Vagina (tissue), 2 donors: Measurements from ENCODE around the gene CBFA2T2. TPM values are rescaled to one million over a fixed set of nuclear protein-coding genes. Genes with fewer than 3 reads are reported as not detected.

Experiments used
- DNase-seq, 2 donors: peaks; one replicate each; pipeline ENCODE4 v3.0.0-alpha.2; 2017; ENCODE audit errors: extremely low spot score in 2 of 2
- H3K27ac ChIP-seq: fragments of 200-600 bp; sonication (generic); one replicate; pipeline ENCODE4 v1.5.1; 2019
- H3K27me3 ChIP-seq: fragments of 200-600 bp; sonication (generic); one replicate; pipeline ENCODE4 v1.5.1; 2019
- H3K36me3 ChIP-seq, 2 donors: fragments of 200-600 bp; sonication (generic); one replicate each; pipeline ENCODE4 v1.5.1; 2017 to 2019
- H3K4me1 ChIP-seq: fragments of 200-600 bp; sonication (generic); one replicate; pipeline ENCODE4 v1.5.1; 2019
- H3K4me3 ChIP-seq, 2 donors: fragments of 200-600 bp; sonication (generic); 1 replicate in 1 of 2; 2 replicates in 1 of 2; pipeline ENCODE4 v1.5.1; 2016 to 2019
- H3K9me3 ChIP-seq: fragments of 200-600 bp; sonication (generic); one replicate; pipeline ENCODE4 v1.5.1; 2019
- CTCF ChIP-seq, 3 experiments: fragments of 450-650 bp in 2 of 3; fragments of 200-600 bp in 1 of 3; sonication (generic) in 1 of 3; IDR thresholded peaks; one replicate each; pipeline ENCODE4 v1.5.1; 2017 to 2019; ENCODE audit warnings: antibody characterized with exemption in 3 of 3, mild to moderate bottlenecking in 2 of 3, moderate library complexity in 2 of 3
- POLR2A ChIP-seq, 2 donors: fragments of 450-650 bp; IDR thresholded peaks; one replicate each; pipeline ENCODE4 v1.6.1; 2017; ENCODE audit warnings: antibody characterized with exemption in 2 of 2, mild to moderate bottlenecking in 2 of 2, moderate library complexity in 2 of 2
- POLR2AphosphoS5 ChIP-seq, 2 donors: sonication (generic); formaldehyde crosslinking; IDR thresholded peaks; one replicate each; pipeline ENCODE4 v1.9.0; 2017; ENCODE audit warnings: antibody characterized with exemption in 2 of 2, mild to moderate bottlenecking in 2 of 2, low read depth in 1 of 2; ENCODE audit not compliant: insufficient read depth in 1 of 2
- intact Hi-C: fragments of 100-400 bp; cut with DNase I; formaldehyde crosslinking; loops from one replicate; pipeline ENCODE4 v1.15.1; 2023
- total RNA-seq: library from RNA; depleted of rRNA; stranded (reverse); fragments of >200 nt; gene quantifications from one replicate; pipeline ENCODE4 v1.2.3, GENCODE V29; 2016

The CBFA2T2 gene
- total RNA-seq, 1 donor from 2014 or later: 34.9 TPM

- H3K4me1 ChIP-seq: no peaks in the 10 kb centered on the region
- peaks cover 0 to 47% of the 10 kb centered on the region in 2 donors for H3K36me3 ChIP-seq
- intact Hi-C loops: no loop called here
- DNase-seq: no peak
- H3K27ac ChIP-seq: no peak overlapping the region
- TF ChIP-seq POLR2AphosphoS5 (IDR thresholded peaks at IDR 0.05; ENCODE audit: insufficient read depth in 1 of 2, low read depth in 1 of 2) (no peak), CTCF (IDR thresholded peaks at IDR 0.05) (no peak), POLR2A (IDR thresholded peaks at IDR 0.05) (no peak)
- H3K27me3 ChIP-seq: no peaks in the 10 kb centered on the region
- no peaks in the 10 kb centered on the region for H3K9me3 ChIP-seq
- no peak overlapping the region for H3K4me3 ChIP-seq
Observed at GRCh38 chr20:33612001-33612400, 122.1 kb downstream of the CBFA2T2 start.

- Histone ChIP-seq H3K4me3 (no peak overlapping the region), H3K4me1 (no peaks in the 10 kb centered on the region), H3K27ac (no peak overlapping the region), H3K27me3 (no peaks in the 10 kb centered on the region), H3K9me3 (no peaks in the 10 kb centered on the region), H3K36me3 (peaks cover 0 to 19% of the 10 kb centered on the region in 2 donors)
- DNase-seq: no peak
- intact Hi-C loops: no loop called here
- TF ChIP-seq CTCF (IDR thresholded peaks at IDR 0.05) (no peak), POLR2A (IDR thresholded peaks at IDR 0.05) (no peak), POLR2AphosphoS5 (IDR thresholded peaks at IDR 0.05; ENCODE audit: insufficient read depth in 1 of 2, low read depth in 1 of 2) (no peak)
Observed at GRCh38 chr20:33621717-33622400, 132.0 kb downstream of the CBFA2T2 start.

- no peak for DNase-seq
- intact Hi-C loops: no loop called here
- Histone ChIP-seq H3K9me3 (no peaks in the 10 kb centered on the region), H3K4me1 (no peaks in the 10 kb centered on the region), H3K27ac (no peak overlapping the region), H3K36me3 (peaks cover 0 to 27% of the 10 kb centered on the region in 2 donors), H3K27me3 (no peaks in the 10 kb centered on the region), H3K4me3 (no peak overlapping the region)
- TF ChIP-seq CTCF (IDR thresholded peaks at IDR 0.05) (no peak), POLR2A (IDR thresholded peaks at IDR 0.05) (no peak), POLR2AphosphoS5 (IDR thresholded peaks at IDR 0.05; ENCODE audit: insufficient read depth in 1 of 2, low read depth in 1 of 2) (no peak)
Observed at GRCh38 chr20:33622705-33623365, 132.9 kb downstream of the CBFA2T2 start.

GRCh38 chr20:33624399-33624798 is 134.5 kb downstream of the CBFA2T2 start:
- intact Hi-C loops: no loop called here
- DNase-seq: no peak
- no peak for TF ChIP-seq POLR2AphosphoS5 (IDR thresholded peaks at IDR 0.05; ENCODE audit: insufficient read depth in 1 of 2, low read depth in 1 of 2)
- no peak for TF ChIP-seq CTCF (IDR thresholded peaks at IDR 0.05)
- no peak for TF ChIP-seq POLR2A (IDR thresholded peaks at IDR 0.05)
- H3K36me3 ChIP-seq: peaks cover 0 to 41% of the 10 kb centered on the region in 2 donors
- H3K4me1 ChIP-seq: no peaks in the 10 kb centered on the region
- no peak overlapping the region for H3K27ac ChIP-seq
- no peak overlapping the region for H3K4me3 ChIP-seq
- no peaks in the 10 kb centered on the region for H3K27me3 ChIP-seq
- H3K9me3 ChIP-seq: no peaks in the 10 kb centered on the region

- H3K27ac ChIP-seq: no peak overlapping the region
- TF ChIP-seq CTCF (IDR thresholded peaks at IDR 0.05) (no peak), POLR2AphosphoS5 (IDR thresholded peaks at IDR 0.05; ENCODE audit: insufficient read depth in 1 of 2, low read depth in 1 of 2) (no peak), POLR2A (IDR thresholded peaks at IDR 0.05) (no peak)
- H3K36me3 ChIP-seq: peaks cover 0 to 57% of the 10 kb centered on the region in 2 donors
- no peak overlapping the region for H3K4me3 ChIP-seq
- intact Hi-C loops: no loop called here
- no peaks in the 10 kb centered on the region for H3K4me1 ChIP-seq
- H3K27me3 ChIP-seq: no peaks in the 10 kb centered on the region
- no peak for DNase-seq
- H3K9me3 ChIP-seq: no peaks in the 10 kb centered on the region
Observed at GRCh38 chr20:33626190-33626589, 136.3 kb downstream of the CBFA2T2 start.
